DND-41 (cell line): ENCODE results near the gene HOXB4.

Experiments used
- ATAC-seq: fragments of 200-7000 bp; cut with Tn5 transposase; 3 replicates; pipeline ENCODE4 v1.9.1; 2021; ENCODE audit warnings: low read depth; ENCODE audit not compliant: insufficient read depth
- DNase-seq: peaks from one replicate; pipeline ENCODE4 v3.0.0-alpha.2; 2020
- H2AFZ ChIP-seq: 2 replicates; pipeline ENCODE4 v1.6.0; 2012; ENCODE audit warnings: low read depth, low read length
- H3K27ac ChIP-seq: 2 replicates; pipeline ENCODE4 v1.5.1; 2012; ENCODE audit warnings: low read length, inconsistent platforms
- H3K27me3 ChIP-seq: fragments of 200-600 bp; sonication (generic); 2 replicates; pipeline ENCODE4 v1.6.0; 2012; ENCODE audit warnings: low read length, mild to moderate bottlenecking, inconsistent platforms; ENCODE audit not compliant: insufficient read depth, poor library complexity
- H3K36me3 ChIP-seq: 2 replicates; pipeline ENCODE4 v1.5.1; 2012; ENCODE audit warnings: low read length, inconsistent platforms; ENCODE audit not compliant: insufficient read depth
- H3K4me1 ChIP-seq: 2 replicates; pipeline ENCODE4 v1.5.1; 2012; ENCODE audit warnings: mild to moderate bottlenecking, low read length; ENCODE audit not compliant: insufficient read depth
- H3K4me2 ChIP-seq: 2 replicates; pipeline ENCODE4 v1.6.0; 2012; ENCODE audit warnings: mild to moderate bottlenecking, moderate library complexity, low read length, inconsistent platforms; ENCODE audit not compliant: insufficient read depth
- H3K4me3 ChIP-seq, 2 experiments: fragments of 200-600 bp in 1 of 2; shearing (Covaris generic) in 1 of 2; 2 replicates each; pipeline ENCODE4 v1.5.1; 2012 to 2016; ENCODE audit warnings: inconsistent platforms in 2 of 2, low read length in 2 of 2, mild to moderate bottlenecking in 2 of 2, low read depth in 1 of 2, moderate library complexity in 1 of 2
- H3K79me2 ChIP-seq: 2 replicates; pipeline ENCODE4 v1.6.0; 2012; ENCODE audit warnings: low read length, inconsistent platforms; ENCODE audit not compliant: insufficient read depth
- H3K9ac ChIP-seq: 2 replicates; pipeline ENCODE4 v1.6.0; 2012; ENCODE audit warnings: low read depth, mild to moderate bottlenecking, inconsistent platforms, low read length, moderate library complexity
- H3K9me3 ChIP-seq: 2 replicates; pipeline ENCODE4 v1.5.1; 2012; ENCODE audit warnings: low read length, moderate library complexity, mild to moderate bottlenecking, inconsistent platforms; ENCODE audit not compliant: insufficient read depth, severe bottlenecking
- H4K20me1 ChIP-seq: 2 replicates; pipeline ENCODE4 v1.6.0; 2012; ENCODE audit warnings: low read length; ENCODE audit not compliant: insufficient read depth
- CTCF ChIP-seq: IDR thresholded peaks from 2 replicates; pipeline ENCODE4 v1.5.1; 2012; ENCODE audit warnings: borderline replicate concordance, low read length, moderate library complexity, mild to moderate bottlenecking; ENCODE audit not compliant: poor library complexity, severe bottlenecking; ENCODE audit errors: extremely low read depth
- EZH2 ChIP-seq: IDR thresholded peaks from 3 replicates; pipeline ENCODE4 v1.6.1; 2012; ENCODE audit warnings: borderline replicate concordance, low read depth, mild to moderate bottlenecking, moderate library complexity, low read length, inconsistent platforms; ENCODE audit not compliant: severe bottlenecking

The HOXB4 gene

GRCh38 chr17:48586355-48587258 is 8.5 kb upstream of the HOXB4 start:
- ATAC-seq: no peak
- no peak overlapping the region for H3K4me2 ChIP-seq
- H4K20me1 ChIP-seq: no peaks in the 10 kb centered on the region; the same call in 1 of the 2 replicates
- H3K36me3 ChIP-seq: no peaks in the 10 kb centered on the region
- H3K4me3 ChIP-seq: no peak overlapping the region
- peaks cover 6% of the 10 kb centered on the region; the same call in 1 of the 2 replicates for H3K4me1 ChIP-seq
- H3K9me3 ChIP-seq: no peaks in the 10 kb centered on the region
- H2AFZ ChIP-seq: no peak overlapping the region
- H3K27ac ChIP-seq: no peak overlapping the region
- no peaks in the 10 kb centered on the region for H3K79me2 ChIP-seq
- H3K27me3 ChIP-seq: peaks cover 37% of the 10 kb centered on the region
- TF ChIP-seq CTCF (no peak), EZH2 (no peak)
- no peak overlapping the region for H3K9ac ChIP-seq
- DNase-seq: no peak

GRCh38 chr17:48584223-48584741 is 6.1 kb upstream of the HOXB4 start:
- no peak for TF ChIP-seq CTCF
- TF ChIP-seq EZH2: no peak
- Histone ChIP-seq H3K4me2 (no peak overlapping the region), H3K79me2 (no peaks in the 10 kb centered on the region), H4K20me1 (peaks cover 4% of the 10 kb centered on the region; the same call in 1 of the 2 replicates), H3K4me1 (peaks cover 6% of the 10 kb centered on the region; the same call in 1 of the 2 replicates), H3K9ac (no peak overlapping the region), H2AFZ (no peak overlapping the region), H3K36me3 (no peaks in the 10 kb centered on the region), H3K9me3 (no peaks in the 10 kb centered on the region), H3K4me3 (no peak overlapping the region), H3K27ac (no peak overlapping the region), H3K27me3 (peaks cover 33% of the 10 kb centered on the region)
- DNase-seq: no peak
- no peak for ATAC-seq

GRCh38 chr17:48583708-48584222 is 5.6 kb upstream of the HOXB4 start:
- Histone ChIP-seq H2AFZ (no peak overlapping the region), H3K4me3 (no peak overlapping the region), H3K4me1 (peaks cover 6% of the 10 kb centered on the region; the same call in 1 of the 2 replicates), H3K9me3 (no peaks in the 10 kb centered on the region), H3K4me2 (no peak overlapping the region), H3K36me3 (no peaks in the 10 kb centered on the region), H4K20me1 (peaks cover 4% of the 10 kb centered on the region; the same call in 1 of the 2 replicates), H3K27me3 (peaks cover 28% of the 10 kb centered on the region), H3K9ac (no peak overlapping the region), H3K27ac (no peak overlapping the region), H3K79me2 (no peaks in the 10 kb centered on the region)
- no peak for TF ChIP-seq CTCF
- no peak for TF ChIP-seq EZH2
- no peak for DNase-seq
- no peak for ATAC-seq
